OCI-LY3 (cell line): ENCODE measurements around the gene USP28.

Experiments
- H2AFZ ChIP-seq: fragments of 200-600, 300-600 bp; shearing (Covaris generic); 2 replicates; pipeline ENCODE4 v1.6.0; 2014; ENCODE audit warnings: antibody characterized with exemption, low read depth, low read length
- H3K27ac ChIP-seq: fragments of 200-600, 300-600 bp; sonication (generic); 2 replicates; pipeline ENCODE4 v1.5.1; 2014; ENCODE audit warnings: mild to moderate bottlenecking, low read length, moderate library complexity, mixed read lengths
- H3K27me3 ChIP-seq: fragments of 200-600, 300-600 bp; sonication (generic); 2 replicates; pipeline ENCODE4 v1.6.1; 2014; ENCODE audit warnings: low read depth, low read length, mixed read lengths
- H3K36me3 ChIP-seq: fragments of 200-600, 300-600 bp; sonication (generic); replicated peaks from 2 replicates; pipeline ENCODE3; 2014; ENCODE audit warnings: low read depth, low read length, mixed read lengths
- H3K4me1 ChIP-seq: fragments of 300-600, 200-600 bp; sonication (generic); 2 replicates; pipeline ENCODE4 v1.6.1; 2014; ENCODE audit warnings: low read length, mixed read lengths
- H3K4me2 ChIP-seq: fragments of 200-600, 300-600 bp; sonication (generic); 2 replicates; pipeline ENCODE4 v1.6.1; 2014; ENCODE audit warnings: low read length, mixed read lengths
- H3K4me3 ChIP-seq: fragments of 300-600, 200-600 bp; sonication (generic); 2 replicates; pipeline ENCODE4 v1.5.1; 2014; ENCODE audit warnings: antibody characterized with exemption, mild to moderate bottlenecking, low read length, moderate library complexity
- H3K79me2 ChIP-seq: fragments of 300-600, 200-600 bp; shearing (Covaris generic); 2 replicates; pipeline ENCODE4 v1.6.1; 2014; ENCODE audit warnings: mild to moderate bottlenecking, low read length, mixed read lengths
- H3K9ac ChIP-seq: fragments of 300-600, 200-600 bp; shearing (Covaris generic); 2 replicates; pipeline ENCODE4 v1.6.0; 2014; ENCODE audit warnings: mild to moderate bottlenecking, low read length, moderate library complexity
- H3K9me3 ChIP-seq: fragments of 200-600, 300-600 bp; shearing (Covaris generic); 2 replicates; pipeline ENCODE4 v1.6.1; 2014; ENCODE audit warnings: low read length, mixed read lengths; ENCODE audit not compliant: insufficient read depth
- H4K20me1 ChIP-seq: fragments of 200-600, 300-600 bp; sonication (generic); 2 replicates; pipeline ENCODE4 v1.6.1; 2016; ENCODE audit warnings: low read length, mixed read lengths; ENCODE audit not compliant: insufficient read depth
- CTCF ChIP-seq: fragments of 200-600, 300-600 bp; sonication (generic); IDR thresholded peaks from 2 replicates; pipeline ENCODE4 v1.5.1; 2014; ENCODE audit warnings: antibody characterized with exemption, low read length, low read depth
- EZH2phosphoT487 ChIP-seq: fragments of 200-600 bp; shearing (Covaris generic); IDR thresholded peaks from 2 replicates; pipeline ENCODE4 v1.6.1; 2018; ENCODE audit warnings: antibody characterized with exemption, mixed run types, low read depth

The USP28 gene

GRCh38 chr11:113847580-113847979 is 27.8 kb downstream of the USP28 start:
- H3K9me3 ChIP-seq = no peaks in the 10 kb centered on the region
- H3K4me1 ChIP-seq = no peaks in the 10 kb centered on the region
- H3K36me3 ChIP-seq = peaks cover 35% of the 10 kb centered on the region
- H3K27me3 ChIP-seq = no peaks in the 10 kb centered on the region
- H3K4me2 ChIP-seq = no peak overlapping the region
- TF ChIP-seq CTCF (no peak), EZH2phosphoT487 (no peak)
- H3K4me3 ChIP-seq = no peak overlapping the region
- H4K20me1 ChIP-seq = 0 out of 2 replicates have a peak, but pooled peaks cover 4% of the 10 kb centered on the region
- no peak overlapping the region for H2AFZ ChIP-seq
- no peak overlapping the region for H3K9ac ChIP-seq
- no peak overlapping the region for H3K27ac ChIP-seq
- no peaks in the 10 kb centered on the region for H3K79me2 ChIP-seq

DNA sequence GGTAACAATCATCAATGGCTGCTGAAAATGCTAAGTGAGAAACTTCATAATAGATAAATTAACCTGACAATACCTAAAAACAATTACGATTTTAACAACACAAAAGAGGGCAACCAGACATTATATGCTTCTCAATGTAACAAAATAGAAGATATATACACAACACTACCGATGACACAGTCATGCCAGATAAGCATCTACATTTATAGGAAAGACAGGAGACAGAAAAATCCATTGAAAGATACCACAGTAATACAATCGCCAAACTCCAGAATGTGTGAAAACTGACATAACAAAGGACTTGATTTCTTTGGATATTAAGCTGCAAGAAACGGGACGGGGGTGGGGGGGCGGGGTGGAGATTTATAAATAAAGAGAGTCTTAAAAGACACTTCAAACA is 28.3 kb downstream of the USP28 start:
- H4K20me1 ChIP-seq = 0 out of 2 replicates have a peak, but pooled peaks cover 4% of the 10 kb centered on the region
- no peak overlapping the region for H3K9ac ChIP-seq
- H2AFZ ChIP-seq = no peak overlapping the region
- H3K36me3 ChIP-seq = peaks cover 31% of the 10 kb centered on the region
- no peaks in the 10 kb centered on the region for H3K79me2 ChIP-seq
- no peaks in the 10 kb centered on the region for H3K27me3 ChIP-seq
- no peaks in the 10 kb centered on the region for H3K9me3 ChIP-seq
- no peak overlapping the region for H3K27ac ChIP-seq
- no peaks in the 10 kb centered on the region for H3K4me1 ChIP-seq
- no peak overlapping the region for H3K4me3 ChIP-seq
- no peak for TF ChIP-seq CTCF
- TF ChIP-seq EZH2phosphoT487 = no peak
- H3K4me2 ChIP-seq = no peak overlapping the region

- H3K4me2 ChIP-seq = peak overlapping the region; percentile 63
- peaks cover 37% of the 10 kb centered on the region for H3K36me3 ChIP-seq
- 0 out of 2 replicates have a peak, but pooled peaks cover 3% of the 10 kb centered on the region for H4K20me1 ChIP-seq
- no peaks in the 10 kb centered on the region for H3K27me3 ChIP-seq
- H3K9me3 ChIP-seq = no peaks in the 10 kb centered on the region
- no peak overlapping the region for H2AFZ ChIP-seq
- no peak overlapping the region for H3K27ac ChIP-seq
- peaks cover 26% of the 10 kb centered on the region for H3K4me1 ChIP-seq
- no peak overlapping the region for H3K9ac ChIP-seq
- no peaks in the 10 kb centered on the region for H3K79me2 ChIP-seq
- peak overlapping the region; percentile 27; the same call in 1 of the 2 replicates for H3K4me3 ChIP-seq
- TF ChIP-seq CTCF = no peak
- TF ChIP-seq EZH2phosphoT487 = no peak
Observed at GRCh38 chr11:113841691-113842090, 33.7 kb downstream of the USP28 start.

DNA sequence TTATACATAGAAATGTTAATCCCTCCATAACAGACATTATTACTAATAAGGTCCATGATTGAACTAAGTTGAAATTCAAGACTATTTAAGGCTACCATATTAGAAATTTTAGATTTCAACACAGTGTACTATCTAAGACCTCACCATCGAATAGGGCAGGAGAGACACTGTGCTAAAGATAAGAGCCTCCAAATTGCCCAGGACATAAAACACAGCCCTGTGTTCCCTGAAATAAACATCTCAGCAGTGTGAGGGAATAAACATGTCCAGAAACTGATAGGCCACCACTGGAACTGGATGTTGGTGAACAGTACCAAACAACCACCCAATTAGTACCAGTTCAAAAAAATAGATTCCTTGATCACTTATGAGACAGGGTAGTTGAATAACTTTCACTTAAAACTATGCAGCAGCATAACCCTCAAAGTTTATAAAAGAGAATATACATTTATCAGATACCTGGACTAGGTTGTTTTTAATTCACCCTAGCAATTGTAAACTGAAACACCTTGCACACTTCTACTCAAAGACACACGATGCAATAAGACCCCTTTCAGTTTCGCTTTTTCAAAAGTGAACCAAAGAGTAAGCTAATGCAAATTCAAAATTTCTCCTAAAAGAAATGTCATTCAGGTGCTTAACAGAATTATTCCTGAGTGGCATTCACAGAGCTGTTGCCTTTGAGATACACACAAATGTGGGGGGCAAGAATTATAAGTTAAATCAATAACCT is 34.3 kb downstream of the USP28 start:
- TF ChIP-seq EZH2phosphoT487 (no peak), CTCF (no peak)
- Histone ChIP-seq H3K9ac (no peak overlapping the region), H3K27ac (no peak overlapping the region), H3K4me1 (peaks cover 26% of the 10 kb centered on the region), H3K36me3 (peaks cover 37% of the 10 kb centered on the region), H3K4me2 (peak overlapping the region; percentile 63), H3K79me2 (no peaks in the 10 kb centered on the region), H4K20me1 (0 out of 2 replicates have a peak, but pooled peaks cover 3% of the 10 kb centered on the region), H2AFZ (no peak overlapping the region), H3K9me3 (no peaks in the 10 kb centered on the region), H3K27me3 (no peaks in the 10 kb centered on the region), H3K4me3 (peak overlapping the region; percentile 27)
